Endodermal cell (in vitro differentiated cells): ENCODE data around the gene DHX38. TPM values are rescaled to one million over a fixed set of nuclear protein-coding genes. Genes with fewer than 3 reads are reported as not detected.
A peak's percentile ranks its signal among the peaks of the same experiment; 100 is the strongest.

Source experiments
- DNase-seq: peaks from one replicate; pipeline ENCODE4 v3.0.0-alpha.2; 2017
- H3K27ac ChIP-seq: 2 replicates; pipeline ENCODE4 v1.5.1; 2013; ENCODE audit warnings: mild to moderate bottlenecking, low read depth, low read length, moderate library complexity
- H3K27me3 ChIP-seq: 2 replicates; pipeline ENCODE4 v1.6.1; 2013; ENCODE audit warnings: mild to moderate bottlenecking, low read length, moderate library complexity; ENCODE audit not compliant: insufficient read depth, control insufficient read depth, poor library complexity, severe bottlenecking
- H3K36me3 ChIP-seq: 2 replicates; pipeline ENCODE4 v1.7.0; 2013; ENCODE audit warnings: mild to moderate bottlenecking, low read length, moderate library complexity; ENCODE audit not compliant: control insufficient read depth, insufficient read depth
- H3K4me1 ChIP-seq: one replicate; pipeline ENCODE4 v1.7.0; 2013; ENCODE audit warnings: low read length; ENCODE audit not compliant: control insufficient read depth, insufficient read depth
- H3K4me3 ChIP-seq: 2 replicates; pipeline ENCODE4 v1.5.1; 2013; ENCODE audit warnings: mild to moderate bottlenecking, low read length, moderate library complexity
- H3K9ac ChIP-seq: 2 replicates; pipeline ENCODE4 v1.6.1; 2013; ENCODE audit warnings: mild to moderate bottlenecking, low read length, moderate library complexity; ENCODE audit not compliant: poor library complexity, severe bottlenecking; ENCODE audit errors: extremely low read depth
- H3K9me3 ChIP-seq: 2 replicates; pipeline ENCODE4 v1.6.1; 2013; ENCODE audit warnings: mild to moderate bottlenecking, low read length, moderate library complexity; ENCODE audit not compliant: control insufficient read depth
- H3K27ac Mint-ChIP-seq: 2 replicates; pipeline ENCODE4 v1.8.0; 2020; ENCODE audit warnings: mixed read lengths
- H3K27me3 Mint-ChIP-seq: 2 replicates; pipeline ENCODE4 v1.8.0; 2021; ENCODE audit warnings: mild to moderate bottlenecking, mixed read lengths; ENCODE audit not compliant: insufficient read depth
- H3K36me3 Mint-ChIP-seq: 2 replicates; pipeline ENCODE4 v1.8.0; 2020; ENCODE audit warnings: low read depth, mixed read lengths
- H3K4me1 Mint-ChIP-seq: 2 replicates; pipeline ENCODE4 v1.8.0; 2020; ENCODE audit warnings: mixed read lengths
- H3K4me3 Mint-ChIP-seq: 2 replicates; pipeline ENCODE4 v1.8.0; 2020; ENCODE audit warnings: mild to moderate bottlenecking, moderate library complexity, mixed read lengths
- H3K9me3 Mint-ChIP-seq: 2 replicates; pipeline ENCODE4 v1.8.0; 2020; ENCODE audit warnings: mild to moderate bottlenecking, mixed read lengths
- CTCF ChIP-seq: fragments of 200-600 bp; sonication (generic); conservative IDR thresholded peaks from 2 replicates; pipeline ENCODE4 v1.5.0; 2021; ENCODE audit warnings: antibody characterized with exemption, mild to moderate bottlenecking
- WGBS, 2 experiments: methylation state at CpG; one replicate each; pipeline versions ENCODE4 v1.1.5 to v1.1.7; 2013; ENCODE audit warnings: missing lambda C conversion rate in 2 of 2, mixed read lengths in 1 of 2; ENCODE audit not compliant: insufficient coverage in 1 of 2, insufficient read length in 1 of 2; 5-methylcytosine and 5-hydroxymethylcytosine counted together
- long read RNA-seq, 4 experiments: library from polyadenylated mRNA in 2 of 4; library from RNA in 1 of 4; library from capped mRNA in 1 of 4; stranded (forward) in 3 of 4; unstranded in 1 of 4; transcript quantifications; one replicate each; pipeline ENCODE4 v2.0.0, GENCODE V29; 2020 to 2021; ENCODE audit warnings: inconsistent platforms in 1 of 4
- polyA plus RNA-seq, 2 experiments: library from polyadenylated mRNA; stranded (reverse); fragments of 50-300 nt; gene quantifications; one replicate each; pipeline ENCODE4 v1.2.3, GENCODE V29; 2013
- total RNA-seq, 2 donors: library from RNA; stranded (reverse); fragmentation: NEBNext Ultra II Directional in 1 of 2; extraction: Animal tissue kit (Norgen Biotek cat#: 25700) in 1 of 2; gene quantifications; 2 replicates in 1 of 2; 3 replicates in 1 of 2; pipeline ENCODE4 v1.2.1, GENCODE V29; 2021

The DHX38 gene
- 10 to 100 TPM; 66.9 to 80.1 TPM for total RNA-seq
- polyA plus RNA-seq (2013, experiment 1 of 2) = 49.3 TPM
- polyA plus RNA-seq (2013, experiment 2 of 2) = 42.3 TPM
- long read RNA-seq, experiment 1, full-length matches to known transcripts = 2 of 15 reads
- long read RNA-seq, experiment 1, partial matches to known transcripts = 7 of 15 reads
- long read RNA-seq, experiment 1, other reads (novel, unspliced or antisense) = 6 of 15 reads
- long read RNA-seq, experiment 2, full-length matches to known transcripts = 41 of 91 reads
- long read RNA-seq, experiment 2, partial matches to known transcripts = 30 of 91 reads
- long read RNA-seq, experiment 2, other reads (novel, unspliced or antisense) = 20 of 91 reads
- long read RNA-seq, experiment 3, full-length matches to known transcripts = 66 of 96 reads
- long read RNA-seq, experiment 3, partial matches to known transcripts = 14 of 96 reads
- long read RNA-seq, experiment 3, other reads (novel, unspliced or antisense) = 16 of 96 reads
- long read RNA-seq, experiment 4, partial matches to known transcripts = 5 of 7 reads
- long read RNA-seq, experiment 4, other reads (novel, unspliced or antisense) = 1 of 7 reads

DNA sequence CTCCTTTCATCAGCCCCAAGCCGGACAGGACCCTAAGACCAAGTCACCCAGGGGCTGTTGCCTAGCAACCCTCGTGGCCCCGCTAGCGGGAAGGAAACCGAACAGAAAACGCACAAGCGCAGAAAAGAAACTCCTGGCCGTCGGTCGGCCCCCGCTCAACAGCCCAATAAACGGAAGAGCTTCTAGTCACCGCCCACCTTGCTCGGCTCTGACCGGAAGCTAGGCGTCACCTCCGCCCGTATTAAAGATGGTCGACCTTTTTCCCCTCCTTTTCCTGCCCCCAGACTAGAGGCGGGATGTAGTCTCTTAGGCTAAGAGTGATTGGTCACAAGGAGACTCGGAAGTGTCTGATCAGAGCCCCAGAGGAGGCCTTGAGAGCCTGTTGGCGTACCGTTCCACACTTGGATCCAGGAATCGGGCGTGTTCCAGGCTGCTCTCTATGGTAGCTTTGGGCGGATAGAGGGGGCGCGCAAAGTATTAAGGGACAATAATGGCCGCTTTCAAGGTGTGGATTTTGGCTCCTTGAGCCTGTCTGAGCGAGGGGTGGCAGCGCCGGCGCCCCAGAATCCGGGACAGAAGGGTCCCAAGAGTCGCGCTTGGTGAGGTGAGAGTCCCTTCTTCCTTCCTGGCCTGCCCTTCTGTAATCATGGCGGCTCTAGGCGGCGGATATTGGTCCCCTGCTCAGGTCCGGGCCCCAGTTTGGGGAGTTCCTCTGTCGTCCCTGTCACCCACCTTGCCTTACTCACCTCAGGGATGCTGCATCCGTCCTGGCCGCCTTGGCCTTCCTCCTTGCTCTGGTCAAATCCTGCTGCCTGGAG, at the start of gene DHX38, which contains the start of gene TXNL4B:
TSS of gene DHX38 (plus strand) at position 400 of the 818 bp plus-strand sequence. CDS start 2,311 bp downstream, outside the sequence.
TSS of gene TXNL4B (minus strand) at position 173 of the 818 bp plus-strand sequence. CDS start 2,871 bp downstream, outside the sequence.
- peak; percentile 97 for DNase-seq
- WGBS, 2 experiments = 0% methylated on average over 25 to 43 of the region's 43 CpGs
- no peaks in the 10 kb centered on the region for H3K27me3 Mint-ChIP-seq
- peaks cover 46% of the 10 kb centered on the region for H3K36me3 ChIP-seq
- peak within 1 kb of the TSS; percentile 98 for H3K27ac Mint-ChIP-seq
- H3K27me3 ChIP-seq = no peaks in the 10 kb centered on the region
- H3K27ac ChIP-seq = peak within 1 kb of the TSS; percentile 79
- no peaks in the 10 kb centered on the region for H3K9me3 ChIP-seq
- no peaks in the 10 kb centered on the region for H3K9me3 Mint-ChIP-seq
- H3K4me1 ChIP-seq = peaks cover 14% of the 10 kb centered on the region
- H3K4me1 Mint-ChIP-seq = peaks cover 16% of the 10 kb centered on the region
- H3K4me3 Mint-ChIP-seq = peak within 1 kb of the TSS; percentile 96
- H3K4me3 ChIP-seq = peak within 1 kb of the TSS; percentile 92
- no peak for TF ChIP-seq CTCF
- peak within 1 kb of the TSS; percentile 84 for H3K9ac ChIP-seq
- peaks cover 40% of the 10 kb centered on the region for H3K36me3 Mint-ChIP-seq

DNA sequence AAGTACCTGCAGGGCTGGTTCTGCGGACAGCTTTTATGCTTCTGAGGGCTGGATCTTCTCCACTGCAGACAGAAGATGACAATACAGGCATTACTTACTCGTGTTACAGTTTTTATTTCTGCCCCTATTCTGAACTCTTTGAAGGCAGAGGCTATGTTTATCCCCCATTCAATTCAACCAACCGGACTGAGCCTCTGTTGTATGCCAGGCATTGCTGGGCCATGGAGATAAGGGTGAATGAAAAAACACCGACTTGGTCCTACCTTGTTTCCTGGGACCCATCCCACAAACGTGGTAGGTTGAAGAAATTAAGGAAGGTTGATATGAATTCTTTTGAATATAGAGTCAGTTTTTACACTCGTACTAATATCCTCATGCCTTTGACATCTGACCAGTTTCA, 49.4 kb upstream of the DHX38 start:
- H3K4me1 Mint-ChIP-seq = no peaks in the 10 kb centered on the region
- Histone ChIP-seq H3K27ac (no peak overlapping the region), H3K9me3 (no peaks in the 10 kb centered on the region), H3K4me3 (no peak overlapping the region), H3K36me3 (no peaks in the 10 kb centered on the region), H3K9ac (no peak overlapping the region), H3K4me1 (no peaks in the 10 kb centered on the region), H3K27me3 (no peaks in the 10 kb centered on the region)
- H3K27me3 Mint-ChIP-seq = no peaks in the 10 kb centered on the region
- peaks cover 3% of the 10 kb centered on the region for H3K9me3 Mint-ChIP-seq
- no peak for TF ChIP-seq CTCF
- no peak overlapping the region for H3K27ac Mint-ChIP-seq
- no peaks in the 10 kb centered on the region for H3K36me3 Mint-ChIP-seq
- no peak for DNase-seq
- 88 to 95% methylated on average over 3 to 6 of the region's 6 CpGs for WGBS, 2 experiments
- H3K4me3 Mint-ChIP-seq = no peak overlapping the region

GRCh38 chr16:72044825-72045359, 48.8 kb upstream of the DHX38 start:
- Mint-ChIP-seq H3K4me3 (no peak overlapping the region), H3K27ac (no peak overlapping the region), H3K27me3 (no peaks in the 10 kb centered on the region), H3K4me1 (no peaks in the 10 kb centered on the region), H3K9me3 (peaks cover 4% of the 10 kb centered on the region), H3K36me3 (no peaks in the 10 kb centered on the region)
- no peaks in the 10 kb centered on the region for H3K27me3 ChIP-seq
- no peaks in the 10 kb centered on the region for H3K4me1 ChIP-seq
- no peak for TF ChIP-seq CTCF
- no peaks in the 10 kb centered on the region for H3K36me3 ChIP-seq
- H3K9ac ChIP-seq = no peak overlapping the region
- no peaks in the 10 kb centered on the region for H3K9me3 ChIP-seq
- DNase-seq = no peak
- WGBS, 2 experiments = 72 to 86% methylated on average over 2 of the region's 2 CpGs
- no peak overlapping the region for H3K4me3 ChIP-seq
- no peak overlapping the region for H3K27ac ChIP-seq
